Nucleus accumbens (tissue), 56 donors: Measurements from ENCODE around the gene TRPV2.
"Not testable (repeated sequence)": the region's sequence is repeated elsewhere in the genome, so short reads cannot be mapped to it uniquely, and the experiment has no call there.

Experiments used
- DNase-seq, 56 donors: peaks; one replicate each; lab custom pipeline; 2025; lab: John Stamatoyannopoulos, UW

The TRPV2 gene

GRCh38 chr17:16435925-16436886 lies 20.8 kb downstream of the TRPV2 start:
- no peak for DNase-seq

GRCh38 chr17:16437083-16437482 lies 21.7 kb downstream of the TRPV2 start:
- DNase-seq, result no peak

GRCh38 chr17:16438173-16438556 lies 22.8 kb downstream of the TRPV2 start:
- DNase-seq, result no peak

GRCh38 chr17:16438557-16439302 lies 23.4 kb downstream of the TRPV2 start:
- peak; percentile 76 to 100 (median 97) for DNase-seq

- peak in 1 of 56 donors; percentile 65 for DNase-seq
Observed at GRCh38 chr17:16439303-16439791, 24.0 kb downstream of the TRPV2 start.

- DNase-seq, result no peak
Observed at GRCh38 chr17:16439811-16440351, 24.5 kb downstream of the TRPV2 start.

GRCh38 chr17:16440354-16440753 lies 25.0 kb downstream of the TRPV2 start:
- not testable (repeated sequence) for DNase-seq

GRCh38 chr17:16440901-16441629 lies 25.7 kb downstream of the TRPV2 start:
- no peak for DNase-seq

GRCh38 chr17:16442141-16442540 lies 26.8 kb downstream of the TRPV2 start:
- DNase-seq, result no peak

GRCh38 chr17:16442594-16443510 lies 27.5 kb downstream of the TRPV2 start:
- no peak for DNase-seq

GRCh38 chr17:16443511-16444257 lies 28.3 kb downstream of the TRPV2 start:
- DNase-seq, result no peak

- no peak for DNase-seq
Observed at GRCh38 chr17:16444258-16444886, 29.0 kb downstream of the TRPV2 start.

GRCh38 chr17:16446338-16446983 lies 31.1 kb downstream of the TRPV2 start:
- DNase-seq, result no peak

- DNase-seq, result no peak
Observed at GRCh38 chr17:16447676-16448075, 32.3 kb downstream of the TRPV2 start.

- no peak for DNase-seq
Observed at GRCh38 chr17:16448490-16448889, 33.1 kb downstream of the TRPV2 start.

- DNase-seq, result no peak
Observed at GRCh38 chr17:16449121-16449570, 33.8 kb downstream of the TRPV2 start.

GRCh38 chr17:16450028-16450427 lies 34.7 kb downstream of the TRPV2 start:
- DNase-seq, result no peak
